ENCODE data around the gene PIH1D1. TPM values are rescaled to one million over a fixed set of nuclear protein-coding genes. Genes with fewer than 3 reads are reported as not detected.

Gene PIH1D1
- total RNA-seq, 4 donors from 2014 or later = 96.2 to 229 (median 115) TPM

DNA sequence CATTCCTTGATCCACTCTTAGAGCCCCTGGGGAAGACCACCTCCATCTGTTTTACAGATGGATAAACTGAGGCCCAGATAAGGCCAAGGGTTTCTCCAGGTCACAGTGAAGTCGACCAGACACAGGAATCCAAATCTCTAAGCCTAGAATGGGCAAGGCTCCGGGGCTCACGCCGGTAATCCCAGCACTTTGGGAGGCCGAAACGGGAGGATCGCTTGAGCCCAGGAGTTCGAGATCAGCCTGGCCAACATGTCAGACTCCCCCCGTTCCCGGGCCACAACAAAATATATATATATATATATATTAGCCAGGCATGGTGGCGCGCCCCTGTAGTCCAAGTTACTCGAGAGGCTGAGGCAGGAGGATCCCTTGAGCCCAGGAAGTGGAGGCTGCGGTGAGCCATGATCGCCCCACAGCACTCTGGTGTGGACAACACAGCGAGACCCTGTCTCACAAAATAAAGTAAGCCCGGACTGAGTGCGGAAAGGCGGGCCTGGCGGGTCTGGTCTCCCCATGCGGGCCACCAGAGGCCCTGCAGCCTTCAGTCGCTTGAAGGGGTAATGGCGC, 35.2 kb upstream of the PIH1D1 start:
- DNase-seq = no peak
- H3K36me3 ChIP-seq = peaks cover 0 to 26% (median 0%) of the 10 kb centered on the region in 3 donors
- H3K27me3 ChIP-seq = no peaks in the 10 kb centered on the region
- peaks cover 0 to 26% (median 19%) of the 10 kb centered on the region in 4 donors for H3K4me1 ChIP-seq
- peak overlapping the region; percentile 55 to 94 (median 74) for H3K27ac ChIP-seq
- peak overlapping the region in 3 of 4 donors; percentile 25 to 95 (median 41) for H3K4me3 ChIP-seq
- no peak for TF ChIP-seq POLR2A (IDR thresholded peaks at IDR 0.05)
- TF ChIP-seq, protein P1, sequence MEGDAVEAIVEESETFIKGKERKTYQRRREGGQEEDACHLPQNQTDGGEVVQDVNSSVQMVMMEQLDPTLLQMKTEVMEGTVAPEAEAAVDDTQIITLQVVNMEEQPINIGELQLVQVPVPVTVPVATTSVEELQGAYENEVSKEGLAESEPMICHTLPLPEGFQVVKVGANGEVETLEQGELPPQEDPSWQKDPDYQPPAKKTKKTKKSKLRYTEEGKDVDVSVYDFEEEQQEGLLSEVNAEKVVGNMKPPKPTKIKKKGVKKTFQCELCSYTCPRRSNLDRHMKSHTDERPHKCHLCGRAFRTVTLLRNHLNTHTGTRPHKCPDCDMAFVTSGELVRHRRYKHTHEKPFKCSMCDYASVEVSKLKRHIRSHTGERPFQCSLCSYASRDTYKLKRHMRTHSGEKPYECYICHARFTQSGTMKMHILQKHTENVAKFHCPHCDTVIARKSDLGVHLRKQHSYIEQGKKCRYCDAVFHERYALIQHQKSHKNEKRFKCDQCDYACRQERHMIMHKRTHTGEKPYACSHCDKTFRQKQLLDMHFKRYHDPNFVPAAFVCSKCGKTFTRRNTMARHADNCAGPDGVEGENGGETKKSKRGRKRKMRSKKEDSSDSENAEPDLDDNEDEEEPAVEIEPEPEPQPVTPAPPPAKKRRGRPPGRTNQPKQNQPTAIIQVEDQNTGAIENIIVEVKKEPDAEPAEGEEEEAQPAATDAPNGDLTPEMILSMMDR (IDR thresholded peaks at IDR 0.05) = peak in 3 of 6 experiments; percentile 11 to 22 (median 18)
- H3K9me3 ChIP-seq = no peaks in the 10 kb centered on the region

DNA sequence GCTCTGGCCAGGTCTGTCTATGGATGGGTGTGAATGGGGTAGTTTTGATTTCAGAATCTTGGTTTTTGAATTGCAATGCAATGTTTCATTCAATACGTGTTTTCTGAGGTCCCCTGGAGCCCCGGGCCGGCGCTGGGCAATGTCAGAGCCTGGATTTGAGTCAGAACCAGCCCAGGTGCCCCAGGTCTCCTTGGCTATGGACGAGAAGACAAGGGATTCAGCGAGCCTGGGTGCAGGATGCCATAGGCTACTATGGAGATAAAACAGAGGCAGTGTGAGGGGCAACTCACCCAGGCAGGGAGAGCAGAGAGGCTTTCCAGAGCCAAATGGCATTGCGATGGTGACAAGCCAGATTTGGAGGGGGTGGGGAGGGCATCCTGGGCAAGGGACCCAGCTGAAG, 34.6 kb upstream of the PIH1D1 start:
- Histone ChIP-seq H3K4me1 (peaks cover 0 to 26% (median 19%) of the 10 kb centered on the region in 4 donors), H3K27me3 (no peaks in the 10 kb centered on the region), H3K27ac (peak overlapping the region in 1 of 4 donors; percentile 94), H3K9me3 (no peaks in the 10 kb centered on the region), H3K4me3 (no peak overlapping the region), H3K36me3 (peaks cover 0 to 20% (median 0%) of the 10 kb centered on the region in 3 donors)
- no peak for DNase-seq
- TF ChIP-seq, protein P1 (IDR thresholded peaks at IDR 0.05) = no peak
- TF ChIP-seq POLR2A (IDR thresholded peaks at IDR 0.05) = no peak

DNA sequence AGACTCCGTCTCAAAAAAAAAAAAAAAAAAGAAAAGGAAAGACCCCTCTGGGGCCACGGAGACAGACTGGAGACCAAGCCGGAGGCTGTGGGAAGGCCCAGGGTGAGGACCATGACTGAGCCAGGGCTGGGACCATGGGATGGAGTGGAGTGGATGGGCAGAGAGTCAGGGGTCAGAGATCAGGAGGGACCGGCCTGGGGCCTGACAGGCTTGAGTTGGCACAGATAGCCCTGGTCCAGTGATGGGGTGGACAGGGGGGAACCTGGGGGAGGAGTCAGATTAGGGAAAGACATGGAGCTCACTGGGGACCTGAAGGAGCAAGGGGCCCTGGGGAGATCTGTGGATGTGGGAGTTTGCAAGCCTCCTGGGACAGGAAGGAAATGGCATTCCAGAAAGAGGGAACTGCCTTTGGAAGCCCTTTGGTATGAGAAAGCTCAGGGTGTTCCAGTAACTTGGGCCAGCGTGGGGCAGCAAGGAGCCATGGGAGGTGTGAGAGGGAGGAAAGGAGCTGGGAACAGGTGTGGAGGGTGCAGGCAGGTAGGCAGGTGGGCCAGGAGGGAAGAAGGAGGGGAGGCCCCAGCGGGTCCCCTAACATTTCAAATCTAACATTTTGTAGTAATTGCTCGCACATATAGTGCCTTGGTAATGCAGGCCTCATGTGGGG, 29.5 kb upstream of the PIH1D1 start:
- Histone ChIP-seq H3K9me3 (no peaks in the 10 kb centered on the region), H3K27ac (no peak overlapping the region), H3K4me3 (no peak overlapping the region), H3K36me3 (no peaks in the 10 kb centered on the region), H3K27me3 (no peaks in the 10 kb centered on the region), H3K4me1 (no peaks in the 10 kb centered on the region)
- TF ChIP-seq, protein P1 (IDR thresholded peaks at IDR 0.05) = no peak
- TF ChIP-seq POLR2A (IDR thresholded peaks at IDR 0.05) = no peak
- DNase-seq = no peak

DNA sequence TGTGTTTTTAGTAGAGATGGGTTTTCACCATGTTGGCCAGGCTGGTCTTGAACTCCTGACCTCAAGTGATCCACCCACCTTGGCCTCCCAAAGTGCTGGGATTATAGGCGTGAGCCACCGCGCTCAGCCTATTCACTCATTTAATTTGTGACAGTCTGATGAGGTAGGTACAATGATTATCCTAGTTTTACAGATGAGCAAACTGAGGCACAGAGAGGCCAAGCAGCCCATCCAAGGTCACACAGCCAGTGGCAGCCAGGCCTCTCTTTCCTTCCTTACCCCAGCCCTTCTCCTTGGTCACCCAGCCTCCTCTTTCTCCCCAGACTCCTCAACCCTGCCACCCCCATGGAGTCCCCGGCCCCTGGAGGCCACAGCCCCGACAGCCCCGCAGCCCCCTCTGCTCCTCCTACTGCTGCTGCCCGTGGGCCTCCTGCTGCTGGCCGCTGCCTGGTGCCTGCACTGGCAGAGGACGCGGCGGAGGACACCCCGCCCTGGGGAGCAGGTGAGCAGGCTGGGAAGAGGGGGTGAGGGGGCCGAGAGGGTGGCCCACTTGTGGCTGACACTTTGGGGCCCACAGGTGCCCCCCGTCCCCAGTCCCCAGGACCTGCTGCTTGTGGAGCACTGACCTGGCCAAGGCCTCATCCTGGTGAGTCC, 28.5 kb upstream of the PIH1D1 start:
- no peak for TF ChIP-seq POLR2A (IDR thresholded peaks at IDR 0.05)
- TF ChIP-seq, protein P1 (IDR thresholded peaks at IDR 0.05) = no peak
- no peaks in the 10 kb centered on the region for H3K36me3 ChIP-seq
- no peaks in the 10 kb centered on the region for H3K27me3 ChIP-seq
- H3K4me1 ChIP-seq = peaks cover 0 to 3% (median 0%) of the 10 kb centered on the region in 4 donors
- no peak for DNase-seq
- no peaks in the 10 kb centered on the region for H3K9me3 ChIP-seq
- no peak overlapping the region for H3K4me3 ChIP-seq
- no peak overlapping the region for H3K27ac ChIP-seq

DNA sequence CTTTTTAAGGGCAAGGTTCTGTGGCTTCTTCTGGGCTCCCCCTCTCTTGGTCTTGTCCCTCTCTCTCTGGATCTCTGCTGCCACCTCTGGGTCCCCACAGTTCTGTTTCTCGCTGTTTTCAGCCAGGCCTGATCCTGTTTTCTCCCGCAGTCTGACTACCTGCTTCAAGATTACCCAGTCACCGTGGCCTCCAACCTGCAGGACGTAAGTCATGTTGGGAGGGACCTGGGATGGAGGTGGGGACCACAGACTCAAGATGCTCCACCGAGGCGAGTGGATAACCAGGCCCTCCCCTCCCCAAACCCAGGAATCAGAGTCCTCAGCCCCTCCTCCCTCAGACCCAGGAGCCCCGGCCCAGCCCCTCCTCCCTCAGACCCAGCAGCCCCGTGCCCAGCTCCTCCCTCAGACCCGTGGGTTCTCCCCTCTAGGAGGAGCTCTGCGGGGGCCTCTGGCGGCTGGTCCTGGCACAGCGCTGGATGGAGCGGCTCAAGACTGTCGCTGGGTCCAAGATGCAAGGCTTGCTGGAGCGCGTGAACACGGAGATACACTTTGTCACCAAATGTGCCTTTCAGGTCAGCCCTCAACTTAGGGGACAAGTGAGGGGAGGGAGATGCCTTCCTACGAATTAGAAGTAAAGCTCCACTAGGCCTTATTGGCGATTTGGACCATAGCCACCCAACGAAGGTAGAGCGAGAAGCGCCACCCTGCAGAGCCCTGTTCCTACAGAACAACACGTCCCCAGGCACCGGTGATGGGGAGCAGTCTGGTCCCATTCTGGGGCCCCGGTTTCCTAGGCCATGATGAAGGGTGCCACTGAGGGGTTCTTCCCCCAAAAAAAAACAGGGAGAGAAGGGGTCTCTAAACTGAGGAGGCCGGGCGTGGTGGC, 24.6 kb upstream of the PIH1D1 start:
- Histone ChIP-seq H3K27me3 (no peaks in the 10 kb centered on the region), H3K27ac (peak overlapping the region; percentile 81 to 91 (median 86))

More for the DNA sequence above, 24.6 kb upstream of the PIH1D1 start:
- DNase-seq = peak in 2 of 3 donors; percentile 53 to 75
- H3K4me1 ChIP-seq = peaks cover 0 to 11% (median 8%) of the 10 kb centered on the region in 4 donors
- H3K9me3 ChIP-seq = no peaks in the 10 kb centered on the region
- H3K4me3 ChIP-seq = peak overlapping the region in 2 of 4 donors; percentile 0 to 16
- no peak for TF ChIP-seq POLR2A (IDR thresholded peaks at IDR 0.05)
- TF ChIP-seq, protein P1 (IDR thresholded peaks at IDR 0.05) = peak; percentile 20 to 41 (median 30)
- H3K36me3 ChIP-seq = no peaks in the 10 kb centered on the region
